H1 (cell line): ENCODE data around the gene UTP3. TPM values are rescaled to one million over a fixed set of nuclear protein-coding genes. Genes with fewer than 3 reads are reported as not detected.

Experiments
- ASH2L ChIP-seq: fragments of 200-600, 300-600 bp; sonication (generic); IDR thresholded peaks from one replicate; pipeline ENCODE4 v1.7.1; 2017; ENCODE audit warnings: low read length
- ATF3 ChIP-seq: IDR thresholded peaks from 2 replicates; pipeline ENCODE4 v1.6.1; 2011; ENCODE audit warnings: low read depth, mild to moderate bottlenecking, low read length; ENCODE audit not compliant: insufficient read depth
- BACH1 ChIP-seq: IDR thresholded peaks from 2 replicates; pipeline ENCODE4 v1.6.1; 2012; ENCODE audit warnings: low read length, improper control_type of control experiment
- CEBPB ChIP-seq: IDR thresholded peaks from 2 replicates; pipeline ENCODE4 v1.6.1; 2012; ENCODE audit warnings: low read depth, low read length
- CHD1 ChIP-seq: IDR thresholded peaks from 2 replicates; pipeline ENCODE4 v1.6.1; 2012; ENCODE audit warnings: low read depth, low read length, improper control_type of control experiment
- CREB1 ChIP-seq: IDR thresholded peaks from 2 replicates; pipeline ENCODE4 v1.6.1; 2012; ENCODE audit warnings: inconsistent platforms
- GTF2F1 ChIP-seq: IDR thresholded peaks from 2 replicates; pipeline ENCODE4 v1.6.1; 2012; ENCODE audit warnings: low read depth, low read length, improper control_type of control experiment, borderline replicate concordance
- JUN ChIP-seq: IDR thresholded peaks from 2 replicates; pipeline ENCODE4 v1.6.1; 2011; ENCODE audit warnings: low read depth, mild to moderate bottlenecking, improper control_type of control experiment, low read length
- JUND ChIP-seq: IDR thresholded peaks from 2 replicates; pipeline ENCODE4 v1.6.1; 2011; ENCODE audit warnings: mild to moderate bottlenecking, improper control_type of control experiment, low read length
- NANOG ChIP-seq: IDR thresholded peaks from 2 replicates; pipeline ENCODE4 v1.6.1; 2011; ENCODE audit warnings: low read length, low read depth, mild to moderate bottlenecking, inconsistent platforms; ENCODE audit not compliant: insufficient read depth, poor library complexity, severe bottlenecking
- PHF8 ChIP-seq: fragments of 200-600 bp; sonication (generic); conservative IDR thresholded peaks from 2 replicates; pipeline ENCODE4 v1.7.1; 2012; ENCODE audit warnings: low read depth, mild to moderate bottlenecking, inconsistent platforms, low read length, moderate library complexity
- POLR2AphosphoS5 ChIP-seq: IDR thresholded peaks from 2 replicates; pipeline ENCODE4 v1.6.1; 2011; ENCODE audit warnings: low read depth, low read length
- RAD21 ChIP-seq, 2 experiments: IDR thresholded peaks in 1 of 2; conservative IDR thresholded peaks in 1 of 2; 2 replicates each; pipeline ENCODE4 v1.6.1; 2011; ENCODE audit warnings: low read depth in 2 of 2, low read length in 2 of 2, improper control_type of control experiment in 1 of 2, inconsistent platforms in 1 of 2, mild to moderate bottlenecking in 1 of 2, moderate library complexity in 1 of 2
- RBBP5 ChIP-seq: IDR thresholded peaks from 2 replicates; pipeline ENCODE4 v1.7.1; 2012; ENCODE audit warnings: low read depth, mild to moderate bottlenecking, inconsistent platforms, low read length, moderate library complexity, borderline replicate concordance
- RFX5 ChIP-seq: IDR thresholded peaks from 2 replicates; pipeline ENCODE4 v1.6.1; 2011; ENCODE audit warnings: low read depth, low read length, improper control_type of control experiment, borderline replicate concordance
- RXRA ChIP-seq: IDR thresholded peaks from 2 replicates; pipeline ENCODE4 v1.6.1; 2011; ENCODE audit warnings: low read depth, mild to moderate bottlenecking, low read length, moderate library complexity; ENCODE audit not compliant: insufficient read depth
- SAP30 ChIP-seq: fragments of 300-600 bp; sonication (generic); IDR thresholded peaks from 2 replicates; pipeline ENCODE4 v1.7.1; 2012; ENCODE audit warnings: low read length, moderate library complexity, mild to moderate bottlenecking, inconsistent platforms; ENCODE audit not compliant: insufficient read depth, insufficient replicate concordance
- SIX5 ChIP-seq: IDR thresholded peaks from 2 replicates; pipeline ENCODE4 v1.6.1; 2011; ENCODE audit warnings: mild to moderate bottlenecking, low read depth, low read length
- SRF ChIP-seq: IDR thresholded peaks from 2 replicates; pipeline ENCODE4 v1.6.1; 2011; ENCODE audit warnings: mild to moderate bottlenecking, low read depth, low read length, moderate library complexity
- TCF12 ChIP-seq: IDR thresholded peaks from 2 replicates; pipeline ENCODE4 v1.6.1; 2011; ENCODE audit warnings: low read depth, mild to moderate bottlenecking, low read length
- TEAD4 ChIP-seq: IDR thresholded peaks from 2 replicates; pipeline ENCODE4 v1.6.1; 2012; ENCODE audit warnings: low read depth, low read length, inconsistent platforms, mixed read lengths
- polyA plus RNA-seq, 7 experiments: library from polyadenylated mRNA; depleted of rRNA in 3 of 7; stranded (reverse) in 5 of 7; unstranded in 2 of 7; fragments of >200 nt in 5 of 7; fragments of 200-250 nt in 2 of 7; gene quantifications; 1 replicate in 5 of 7; 2 replicates in 1 of 7; 4 replicates in 1 of 7; pipeline versions ENCODE4 v1.2.1 to v1.2.3, GENCODE V29; 2011 to 2013; ENCODE audit warnings: missing spikeins in 2 of 7, mixed read lengths in 2 of 7
- total RNA-seq: library from RNA; stranded (reverse); fragmentation: NEBNext Ultra II Directional; extraction: Animal tissue kit (Norgen Biotek cat#: 25700); gene quantifications from 2 replicates; pipeline ENCODE4 v1.2.1, GENCODE V29; 2021
- TF ChIP-seq, protein P1 (sequence below): IDR thresholded peaks from 2 replicates; pipeline ENCODE4 v1.6.1; 2011; ENCODE audit warnings: low read length, improper control_type of control experiment
- TF ChIP-seq, protein P2 (sequence below): IDR thresholded peaks from 2 replicates; pipeline ENCODE4 v1.6.1; 2012; ENCODE audit warnings: inconsistent platforms

The UTP3 gene
- total and polyA plus RNA-seq, 2 of the 8 experiments (the other 6 are each of a cell fraction or from before 2014, with no cell fraction given), result 11.2 to 51.3 TPM

GRCh38 chr4:70704215-70704930, 16.0 kb downstream of the UTP3 start (continued):
- TF ChIP-seq SAP30 (no peak), GTF2F1 (no peak), CREB1 (peak; percentile 61), PHF8 (no peak), ASH2L (peak; percentile 71), CEBPB (no peak), RBBP5 (0 out of 2 replicates have a peak, but pooled peaks have one; percentile 80), JUND (no peak), CHD1 (no peak), POLR2AphosphoS5 (no peak; the same call in 1 of the 2 replicates), ATF3 (no peak), NANOG (no peak), SIX5 (no peak), RXRA (no peak), TEAD4 (no peak), RFX5 (no peak), BACH1 (no peak), TCF12 (no peak), SRF (no peak), JUN (no peak), RAD21 (IDR thresholded peaks at IDR 0.05 in 1 of 2, conservative IDR thresholded peaks at IDR 0.05 in 1 of 2; ENCODE audit: low read depth in 2 of 2, low read length in 2 of 2) (peak in 1 of 2 experiments; percentile 25; a peak in 2 of 4 replicates)
- TF ChIP-seq, protein P1, sequence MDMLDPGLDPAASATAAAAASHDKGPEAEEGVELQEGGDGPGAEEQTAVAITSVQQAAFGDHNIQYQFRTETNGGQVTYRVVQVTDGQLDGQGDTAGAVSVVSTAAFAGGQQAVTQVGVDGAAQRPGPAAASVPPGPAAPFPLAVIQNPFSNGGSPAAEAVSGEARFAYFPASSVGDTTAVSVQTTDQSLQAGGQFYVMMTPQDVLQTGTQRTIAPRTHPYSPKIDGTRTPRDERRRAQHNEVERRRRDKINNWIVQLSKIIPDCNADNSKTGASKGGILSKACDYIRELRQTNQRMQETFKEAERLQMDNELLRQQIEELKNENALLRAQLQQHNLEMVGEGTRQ, result no peak
- TF ChIP-seq, protein P2, sequence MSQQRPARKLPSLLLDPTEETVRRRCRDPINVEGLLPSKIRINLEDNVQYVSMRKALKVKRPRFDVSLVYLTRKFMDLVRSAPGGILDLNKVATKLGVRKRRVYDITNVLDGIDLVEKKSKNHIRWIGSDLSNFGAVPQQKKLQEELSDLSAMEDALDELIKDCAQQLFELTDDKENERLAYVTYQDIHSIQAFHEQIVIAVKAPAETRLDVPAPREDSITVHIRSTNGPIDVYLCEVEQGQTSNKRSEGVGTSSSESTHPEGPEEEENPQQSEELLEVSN, result no peak
